OCI-LY1 (cell line): ENCODE data around the gene DKK3.

Experiments used
- H2AFZ ChIP-seq: fragments of 200-600 bp; sonication (generic), shearing (Covaris generic); 2 replicates; pipeline ENCODE4 v1.6.0; 2014; ENCODE audit warnings: antibody characterized with exemption, mild to moderate bottlenecking, low read length
- H3F3A ChIP-seq: fragments of 200-600 bp; sonication (generic), shearing (Covaris generic); 2 replicates; pipeline ENCODE4 v1.6.0; 2014; ENCODE audit warnings: mild to moderate bottlenecking, antibody characterized with exemption, low read length, moderate library complexity; ENCODE audit not compliant: insufficient read depth
- H3K27ac ChIP-seq: fragments of 200-600 bp; sonication (generic); 2 replicates; pipeline ENCODE4 v1.5.1; 2014; ENCODE audit warnings: low read length, mixed run types, mild to moderate bottlenecking, low read depth; ENCODE audit not compliant: poor library complexity, severe bottlenecking
- H3K27me3 ChIP-seq: fragments of 200-600 bp; sonication (generic); 2 replicates; pipeline ENCODE4 v1.6.0; 2014; ENCODE audit warnings: antibody characterized with exemption, mild to moderate bottlenecking, low read length, moderate library complexity; ENCODE audit not compliant: insufficient read depth
- H3K36me3 ChIP-seq: fragments of 200-600 bp; sonication (generic); 2 replicates; pipeline ENCODE4 v1.6.1; 2014; ENCODE audit warnings: mild to moderate bottlenecking, antibody characterized with exemption, low read length, moderate library complexity, mixed read lengths; ENCODE audit not compliant: insufficient read depth
- H3K4me1 ChIP-seq: fragments of 200-600 bp; sonication (generic); 2 replicates; pipeline ENCODE4 v1.5.1; 2014; ENCODE audit warnings: mild to moderate bottlenecking, low read length, moderate library complexity; ENCODE audit not compliant: insufficient read depth, severe bottlenecking
- H3K4me2 ChIP-seq: fragments of 200-600 bp; sonication (generic), shearing (Covaris generic); 2 replicates; pipeline ENCODE4 v1.6.1; 2014; ENCODE audit warnings: low read length
- H3K4me3 ChIP-seq: fragments of 200-600 bp; sonication (generic); 2 replicates; pipeline ENCODE4 v1.5.1; 2014; ENCODE audit warnings: low read length, low read depth, mild to moderate bottlenecking, mixed read lengths; ENCODE audit not compliant: poor library complexity, severe bottlenecking
- H3K79me2 ChIP-seq: fragments of 200-600 bp; shearing (Covaris generic); 2 replicates; pipeline ENCODE4 v1.6.1; 2016; ENCODE audit warnings: mixed run types, low read length, mixed read lengths; ENCODE audit not compliant: insufficient read depth
- H3K9ac ChIP-seq: fragments of 200-600 bp; sonication (generic), shearing (Covaris generic); 2 replicates; pipeline ENCODE4 v1.6.1; 2014; ENCODE audit warnings: mild to moderate bottlenecking, low read length, mixed read lengths
- H3K9me2 ChIP-seq: fragments of 200-600 bp; sonication (generic), shearing (Covaris generic); 2 replicates; pipeline ENCODE4 v1.6.1; 2014; ENCODE audit warnings: low read depth, mild to moderate bottlenecking, low read length, mixed read lengths
- H3K9me3 ChIP-seq: fragments of 200-600 bp; shearing (Covaris generic); 2 replicates; pipeline ENCODE4 v1.6.1; 2014; ENCODE audit warnings: low read length, mixed read lengths
- H4K20me1 ChIP-seq: fragments of 200-600 bp; sonication (generic), shearing (Covaris generic); 2 replicates; pipeline ENCODE4 v1.6.0; 2016; ENCODE audit warnings: mild to moderate bottlenecking, low read length; ENCODE audit not compliant: insufficient read depth
- CTCF ChIP-seq: fragments of 200-600 bp; sonication (generic), shearing (Covaris generic); IDR thresholded peaks from 2 replicates; pipeline ENCODE4 v1.5.1; 2017; ENCODE audit warnings: mild to moderate bottlenecking, antibody characterized with exemption, low read length, moderate library complexity, mixed read lengths
- EZH2 ChIP-seq: fragments of 200-600 bp; sonication (generic), shearing (Covaris generic); IDR thresholded peaks from 2 replicates; pipeline ENCODE4 v1.8.0; 2017; ENCODE audit warnings: borderline replicate concordance, mixed run types, mild to moderate bottlenecking, antibody characterized with exemption, low read length, moderate library complexity, mixed read lengths

The DKK3 gene

GRCh38 chr11:12005476-12005875 lies 3.0 kb downstream of the DKK3 start:
- Histone ChIP-seq H3K4me2 (no peak overlapping the region), H3K27ac (no peak overlapping the region), H3K4me1 (no peaks in the 10 kb centered on the region), H3K4me3 (no peak overlapping the region), H3K9me3 (no peaks in the 10 kb centered on the region), H2AFZ (no peak overlapping the region), H3K27me3 (no peaks in the 10 kb centered on the region), H3K9me2 (no peaks in the 10 kb centered on the region), H3F3A (no peaks in the 10 kb centered on the region), H4K20me1 (no peaks in the 10 kb centered on the region), H3K36me3 (no peaks in the 10 kb centered on the region), H3K9ac (no peak overlapping the region), H3K79me2 (no peaks in the 10 kb centered on the region)
- TF ChIP-seq CTCF (no peak), EZH2 (no peak)

- H3K4me3 ChIP-seq, result no peak overlapping the region
- no peaks in the 10 kb centered on the region for H3K9me2 ChIP-seq
- H4K20me1 ChIP-seq, result no peaks in the 10 kb centered on the region
- no peak overlapping the region for H2AFZ ChIP-seq
- H3F3A ChIP-seq, result no peaks in the 10 kb centered on the region
- no peaks in the 10 kb centered on the region for H3K36me3 ChIP-seq
- no peaks in the 10 kb centered on the region for H3K79me2 ChIP-seq
- no peak overlapping the region for H3K9ac ChIP-seq
- TF ChIP-seq CTCF (no peak), EZH2 (no peak)
- no peaks in the 10 kb centered on the region for H3K27me3 ChIP-seq
- H3K9me3 ChIP-seq, result no peaks in the 10 kb centered on the region
- no peaks in the 10 kb centered on the region for H3K4me1 ChIP-seq
- H3K4me2 ChIP-seq, result no peak overlapping the region
- H3K27ac ChIP-seq, result no peak overlapping the region
Measured at GRCh38 chr11:12005061-12005460, 3.4 kb downstream of the DKK3 start.

- Histone ChIP-seq H3K4me3 (no peak overlapping the region), H3K27me3 (no peaks in the 10 kb centered on the region), H3K4me1 (no peaks in the 10 kb centered on the region), H4K20me1 (no peaks in the 10 kb centered on the region), H3K36me3 (no peaks in the 10 kb centered on the region), H3K27ac (no peak overlapping the region), H2AFZ (no peak overlapping the region), H3K9ac (no peak overlapping the region), H3K4me2 (no peak overlapping the region), H3K9me3 (no peaks in the 10 kb centered on the region), H3F3A (no peaks in the 10 kb centered on the region), H3K9me2 (no peaks in the 10 kb centered on the region), H3K79me2 (no peaks in the 10 kb centered on the region)
- no peak for TF ChIP-seq EZH2
- no peak for TF ChIP-seq CTCF
Measured at GRCh38 chr11:12003815-12004214, 4.6 kb downstream of the DKK3 start.
